SIG-M5 (cell line): ENCODE data around the gene GNB1.
"Not testable (repeated sequence)": the region's sequence is repeated elsewhere in the genome, so short reads cannot be mapped to it uniquely, and the experiment has no call there.

Experiments used
- DNase-seq: peaks from one replicate; lab custom pipeline; 2025; lab: John Stamatoyannopoulos, UW

GNB1 gene

GRCh38 chr1:1760715-1761114 lies 130.2 kb downstream of the GNB1 start:
- DNase-seq = no peak

DNA sequence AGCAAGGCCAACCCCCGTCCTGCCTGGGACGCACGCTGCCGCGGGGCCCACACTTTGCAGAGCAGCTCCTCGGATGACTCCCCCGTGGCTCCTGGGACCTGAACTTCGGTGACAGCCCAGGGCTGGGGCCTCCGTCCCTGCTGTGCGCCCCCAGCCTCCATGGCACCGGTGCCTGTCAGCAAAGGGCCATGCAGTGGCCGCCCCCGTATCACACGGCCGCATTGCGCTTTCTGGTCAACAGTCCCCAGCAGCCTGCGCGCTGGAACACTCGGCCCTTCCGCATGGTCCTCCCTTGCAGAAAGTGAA lies 130.6 kb downstream of the GNB1 start:
- no peak for DNase-seq

GRCh38 chr1:1759456-1760344 lies 131.2 kb downstream of the GNB1 start:
- DNase-seq = no peak

DNA sequence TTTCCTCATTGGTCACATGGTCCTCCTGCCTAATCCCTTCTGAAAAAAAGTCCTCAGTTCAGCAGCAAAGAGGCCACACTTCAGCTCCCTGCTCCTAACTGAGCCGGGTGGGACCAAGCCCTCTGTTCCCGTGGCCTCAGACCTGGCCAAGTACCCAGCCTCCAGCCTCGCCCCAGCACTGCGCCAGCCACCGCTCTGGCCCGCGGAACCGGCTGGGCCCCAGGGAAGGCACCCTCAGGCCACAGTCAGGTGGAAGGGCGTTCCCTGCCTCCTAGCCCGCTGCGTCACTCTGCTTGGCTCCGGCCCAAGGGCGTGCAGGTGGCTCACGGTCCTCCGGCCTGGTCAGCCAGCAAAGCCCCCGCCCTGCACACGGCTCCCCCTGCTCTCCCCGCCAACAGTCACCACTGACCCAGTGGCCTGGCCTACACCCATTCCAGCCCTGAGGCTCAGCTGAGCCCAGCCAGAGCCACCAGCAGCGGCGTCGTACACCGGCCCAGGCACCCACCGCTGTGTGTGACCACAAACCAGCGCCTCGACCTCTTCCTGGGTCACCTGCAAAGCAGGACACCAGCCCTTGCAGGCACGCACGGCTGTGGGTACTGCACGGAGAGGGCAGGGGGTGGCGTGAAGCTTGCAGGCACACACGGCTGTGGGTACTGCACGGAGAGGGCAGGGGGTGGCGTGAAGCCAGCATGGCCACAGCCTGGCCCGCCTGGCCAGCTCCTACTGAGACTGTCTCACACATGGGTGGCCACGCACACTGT lies 132.0 kb downstream of the GNB1 start:
- no peak for DNase-seq

DNA sequence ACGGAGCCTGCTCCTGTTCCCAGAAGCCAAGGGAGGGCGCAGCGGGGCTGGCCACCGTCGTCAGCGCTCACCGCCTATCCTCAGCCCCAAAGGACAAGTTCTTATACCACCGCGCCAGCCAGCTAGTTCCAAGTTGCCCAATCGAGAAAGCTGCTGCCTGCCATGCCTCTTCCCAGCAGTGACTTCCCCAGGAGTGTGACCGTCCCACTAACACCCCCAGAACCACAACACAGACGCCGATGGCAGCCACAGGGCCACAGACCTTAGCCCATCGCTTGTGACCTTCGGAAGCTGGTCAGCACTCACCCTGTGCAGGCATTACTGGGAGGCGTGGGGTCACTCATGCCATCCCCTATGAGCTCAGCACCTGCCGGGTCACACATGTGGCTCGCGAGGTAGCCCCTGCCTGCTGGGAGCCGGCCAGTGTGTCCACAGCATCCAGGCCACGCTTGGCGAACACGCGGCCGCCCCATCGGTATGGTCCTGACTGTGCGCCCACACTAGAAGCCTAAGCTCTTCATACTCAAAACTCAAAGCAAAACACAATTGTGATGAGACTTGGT lies 132.7 kb downstream of the GNB1 start:
- DNase-seq = no peak

DNA sequence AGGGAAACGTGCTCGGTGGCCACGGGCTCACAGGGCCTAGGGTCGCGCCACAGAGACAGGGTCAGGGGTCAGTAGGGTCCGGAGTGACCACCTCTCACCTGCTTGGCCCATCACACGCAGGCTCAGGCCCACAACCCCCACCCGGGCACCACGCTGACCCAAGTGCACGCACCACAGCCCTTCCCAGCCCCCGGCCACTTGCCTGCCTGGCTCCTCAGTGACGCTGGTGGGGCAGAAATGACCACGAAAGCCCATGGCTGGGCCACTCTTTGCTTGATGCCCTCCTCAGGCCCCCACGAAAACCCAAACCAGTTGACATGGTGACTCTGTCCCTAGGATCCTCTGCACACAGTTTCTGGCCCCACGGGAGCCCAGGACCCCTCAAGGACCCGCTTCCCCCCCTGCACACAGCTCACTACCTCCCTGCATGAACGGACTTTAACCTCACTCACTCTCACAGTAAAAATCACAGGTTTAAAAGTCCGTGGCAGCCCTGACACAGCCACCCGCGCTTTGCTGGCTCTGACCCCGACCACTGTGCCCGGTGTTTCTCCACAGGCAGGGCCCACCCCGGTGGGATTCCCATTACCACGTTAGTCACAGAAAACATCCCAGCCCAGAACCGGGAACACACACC lies 133.3 kb downstream of the GNB1 start:
- no peak for DNase-seq

GRCh38 chr1:1756661-1757421 lies 134.0 kb downstream of the GNB1 start:
- no peak for DNase-seq

DNA sequence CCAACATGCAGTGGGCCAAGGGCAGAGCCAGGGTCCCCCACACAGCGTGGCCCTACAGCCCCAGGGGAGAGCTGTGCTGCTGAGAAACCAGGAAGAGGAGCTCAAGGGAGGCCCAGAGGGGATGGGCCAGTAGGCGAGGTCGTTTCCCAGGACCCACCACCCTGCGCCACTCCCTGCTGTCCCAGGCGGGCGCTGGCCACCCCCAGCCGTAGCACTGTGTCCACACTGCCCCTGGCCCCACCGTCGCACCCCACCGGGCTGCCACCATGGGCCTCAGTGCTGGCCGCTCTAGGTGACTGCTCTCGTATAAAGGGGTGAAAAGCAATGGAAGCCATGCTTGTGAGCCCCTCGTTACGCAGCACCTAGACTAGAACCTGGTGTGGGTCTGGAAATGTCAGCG lies 135.0 kb downstream of the GNB1 start:
- DNase-seq = no peak

DNA sequence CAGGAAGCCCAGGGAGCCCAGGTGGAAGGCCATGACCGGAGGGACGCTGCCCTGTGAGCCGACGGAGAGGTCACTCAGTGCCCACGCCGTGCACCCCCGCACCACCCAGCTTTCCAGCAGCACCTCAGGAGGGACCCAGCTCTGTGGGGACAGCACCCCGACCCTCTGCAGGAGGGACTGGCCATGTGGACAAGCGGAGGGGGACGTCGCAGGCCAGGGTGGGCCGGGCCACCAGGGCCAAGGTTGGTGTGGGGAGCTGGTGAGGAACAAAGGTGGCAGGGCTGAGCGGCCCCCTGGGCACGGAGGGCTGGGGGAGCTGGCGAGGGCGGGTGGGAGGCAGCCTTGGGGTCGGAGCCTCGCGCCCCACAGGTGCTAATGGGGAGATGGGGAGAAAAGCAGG lies 135.5 kb downstream of the GNB1 start:
- no peak for DNase-seq

- DNase-seq = no peak
Observed at GRCh38 chr1:1754051-1754815, 136.7 kb downstream of the GNB1 start.

- DNase-seq = no peak
Observed at GRCh38 chr1:1753607-1754005, 137.3 kb downstream of the GNB1 start.

DNA sequence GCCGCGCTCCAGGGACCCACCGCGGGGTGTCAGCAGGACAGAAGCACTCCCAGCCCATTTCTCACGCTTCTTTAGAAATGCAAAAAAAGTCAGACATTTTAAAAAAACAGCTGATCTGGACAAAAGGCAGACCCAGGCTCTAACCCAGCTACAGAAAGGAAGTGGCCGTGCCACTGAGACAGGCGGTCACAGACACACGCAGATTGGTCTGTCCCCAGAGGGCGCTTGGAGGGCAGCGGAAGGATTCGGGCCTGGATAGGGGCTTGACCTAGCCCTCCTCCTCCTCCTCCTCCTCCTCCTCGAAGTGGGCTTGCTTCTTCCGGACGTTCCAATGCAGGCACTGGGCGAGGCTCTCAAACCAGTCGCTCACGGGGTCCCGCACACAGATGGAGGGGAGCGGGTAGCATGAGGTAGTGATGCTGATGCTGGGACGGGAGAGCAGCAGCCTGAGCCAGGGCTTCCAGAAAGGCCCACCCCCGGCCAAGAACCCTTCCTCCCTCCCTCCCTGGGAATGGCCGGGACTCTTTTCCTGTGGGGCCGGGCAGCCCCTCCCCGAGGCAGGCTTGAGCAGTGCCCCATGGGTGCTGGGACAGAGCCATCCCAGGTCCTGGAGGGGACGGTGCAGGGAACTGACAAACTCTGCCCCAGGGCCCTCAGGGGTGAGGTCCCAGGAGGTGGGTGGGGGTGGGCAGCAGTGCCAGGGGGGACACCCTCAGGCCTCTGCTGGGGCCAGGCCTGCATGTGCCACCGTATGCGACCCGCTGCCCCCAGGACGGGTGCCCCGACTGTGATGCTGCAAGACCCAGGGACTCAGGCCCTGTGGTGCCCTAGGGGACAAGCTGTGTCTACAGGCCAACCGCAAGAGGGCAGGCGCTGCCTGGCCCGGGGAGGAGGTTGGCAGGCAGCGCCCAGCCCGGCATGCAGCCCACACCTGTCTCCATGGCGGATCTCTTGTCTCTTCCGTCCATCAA lies 138.0 kb downstream of the GNB1 start:
- DNase-seq = no peak

- DNase-seq = no peak
Observed at GRCh38 chr1:1752190-1752589, 138.7 kb downstream of the GNB1 start.

DNA sequence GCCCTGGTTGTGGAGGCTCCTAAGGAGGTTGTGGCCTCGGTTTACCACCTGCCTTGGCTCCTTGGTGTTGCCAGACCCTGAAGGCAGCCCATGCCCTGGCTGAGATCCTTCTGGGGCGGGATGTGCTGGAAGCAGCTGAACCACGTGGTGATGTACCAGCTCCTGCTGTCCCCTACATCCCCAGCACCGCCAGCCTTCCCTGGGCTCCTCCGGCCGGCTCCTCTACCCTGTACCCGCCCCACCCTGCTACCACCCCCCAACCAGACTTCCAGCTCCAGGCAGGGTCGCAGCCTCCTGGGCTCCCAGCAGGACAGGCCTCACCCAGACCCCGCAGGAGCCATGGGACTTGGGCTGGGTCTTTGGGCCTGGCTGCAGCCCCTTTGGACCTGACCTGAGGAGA lies 140.9 kb downstream of the GNB1 start:
- DNase-seq = not testable (repeated sequence)

GRCh38 chr1:1748686-1749321 lies 142.1 kb downstream of the GNB1 start:
- no peak for DNase-seq

DNA sequence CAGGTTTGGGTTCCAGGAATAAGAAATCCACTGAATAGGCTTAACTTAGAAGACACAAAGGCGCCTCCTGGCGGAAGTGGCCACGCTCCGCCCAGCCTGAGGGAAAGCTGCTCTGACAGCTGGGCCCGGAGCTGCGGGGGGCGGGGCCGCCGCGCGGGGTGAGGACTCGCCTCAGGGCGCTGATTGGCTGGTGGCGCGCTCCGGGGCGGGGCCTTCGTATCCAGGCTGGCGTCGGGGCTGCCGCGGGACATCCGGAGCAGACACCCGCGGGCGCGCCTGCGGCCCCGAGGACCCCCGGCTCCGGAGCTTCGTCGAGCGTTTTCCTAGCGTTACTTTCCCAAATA lies 144.3 kb downstream of the GNB1 start:
- DNase-seq = not testable (repeated sequence)

- DNase-seq = not testable (repeated sequence)
Observed at GRCh38 chr1:1745651-1746565, 145.0 kb downstream of the GNB1 start.

GRCh38 chr1:1742529-1742928 lies 148.4 kb downstream of the GNB1 start:
- DNase-seq = not testable (repeated sequence)
